SJSA1 (cell line): Measurements from ENCODE around the gene SIPA1. TPM values are rescaled to one million over a fixed set of nuclear protein-coding genes. Genes with fewer than 3 reads are reported as not detected.

Experiments used
- DNase-seq, 2 experiments: peaks; one replicate each; pipeline ENCODE4 v3.0.0-alpha.2; 2015 to 2020; ENCODE audit warnings: low spot score in 2 of 2, low read depth in 1 of 2
- H3K27ac ChIP-seq: fragments of 250-450 bp; sonication (Bioruptor Pico); 2 replicates; pipeline ENCODE4 v1.5.1; 2020; ENCODE audit warnings: mild to moderate bottlenecking, moderate library complexity
- H3K27me3 ChIP-seq: fragments of 250-450 bp; sonication (Bioruptor Pico); replicated peaks from 2 replicates; pipeline ENCODE4 v1.5.1; 2020; ENCODE audit warnings: mild to moderate bottlenecking, moderate library complexity
- H3K36me3 ChIP-seq: fragments of 250-450 bp; sonication (Bioruptor Pico); 2 replicates; pipeline ENCODE4 v1.5.1; 2020; ENCODE audit warnings: mild to moderate bottlenecking
- H3K4me1 ChIP-seq: fragments of 250-450 bp; sonication (Bioruptor Pico); replicated peaks from 2 replicates; pipeline ENCODE4 v1.6.1; 2021; ENCODE audit warnings: mild to moderate bottlenecking
- H3K4me3 ChIP-seq: fragments of 250-450 bp; sonication (Bioruptor Pico); 2 replicates; pipeline ENCODE4 v1.5.1; 2020; ENCODE audit warnings: mild to moderate bottlenecking
- H3K9me3 ChIP-seq: fragments of 250-450 bp; sonication (Bioruptor Pico); replicated peaks from 2 replicates; pipeline ENCODE4 v1.5.1; 2020; ENCODE audit warnings: mild to moderate bottlenecking
- total RNA-seq: library from RNA; depleted of rRNA; stranded (reverse); fragments of >200 nt; shearing (Covaris generic); gene quantifications from 2 replicates; pipeline ENCODE4 v1.2.3, GENCODE V29; 2014; rRNA removed

The SIPA1 gene
- total RNA-seq, 1 experiment from 2014 or later: 48.0 TPM

GRCh38 chr11:65696802-65697552 is 59.1 kb downstream of the SIPA1 start:
- Histone ChIP-seq H3K9me3 (no peaks in the 10 kb centered on the region), H3K27ac (no peak overlapping the region), H3K27me3 (peaks cover 23% of the 10 kb centered on the region), H3K4me3 (no peak overlapping the region), H3K36me3 (no peaks in the 10 kb centered on the region), H3K4me1 (peaks cover 7% of the 10 kb centered on the region)
- no peak for DNase-seq

- no peak overlapping the region for H3K4me3 ChIP-seq
- no peak overlapping the region for H3K27ac ChIP-seq
- H3K36me3 ChIP-seq: no peaks in the 10 kb centered on the region
- peaks cover 31% of the 10 kb centered on the region for H3K27me3 ChIP-seq
- peaks cover 7% of the 10 kb centered on the region for H3K4me1 ChIP-seq
- no peaks in the 10 kb centered on the region for H3K9me3 ChIP-seq
- DNase-seq: peak in 1 of 2 experiments; percentile 38
These were observed 60.3 kb downstream of the SIPA1 start for GRCh38 chr11:65698205-65698604.

- DNase-seq: no peak
- H3K4me1 ChIP-seq: peaks cover 7% of the 10 kb centered on the region
- no peak overlapping the region for H3K4me3 ChIP-seq
- H3K27me3 ChIP-seq: peaks cover 36% of the 10 kb centered on the region
- no peaks in the 10 kb centered on the region for H3K36me3 ChIP-seq
- no peaks in the 10 kb centered on the region for H3K9me3 ChIP-seq
- no peak overlapping the region for H3K27ac ChIP-seq
These were observed 61.4 kb downstream of the SIPA1 start for GRCh38 chr11:65699306-65699705.

- H3K27ac ChIP-seq: no peak overlapping the region
- DNase-seq: no peak
- H3K27me3 ChIP-seq: peaks cover 33% of the 10 kb centered on the region
- H3K9me3 ChIP-seq: no peaks in the 10 kb centered on the region
- H3K4me1 ChIP-seq: peaks cover 7% of the 10 kb centered on the region
- H3K36me3 ChIP-seq: no peaks in the 10 kb centered on the region
- H3K4me3 ChIP-seq: no peak overlapping the region
These were observed 62.5 kb downstream of the SIPA1 start for GRCh38 chr11:65700399-65700798.

Other genes with a start within 250 kb of the SIPA1 start
- 6.9 and 12.1 TPM in 2 replicates for gene NEAT1, start 215.3 kb upstream of the SIPA1 start, total RNA-seq
- 1,620 and 2,210 TPM in 2 replicates for gene MALAT1, start 139.1 kb upstream of the SIPA1 start, total RNA-seq
- gene SCYL1, start 113.0 kb upstream of the SIPA1 start, total RNA-seq: 103 and 130 TPM in 2 replicates
- 22.9 and 52.0 TPM in 2 replicates for gene LTBP3, start 79.7 kb upstream of the SIPA1 start, total RNA-seq
- 109 and 111 TPM in 2 replicates for gene ZNRD2, start 67.6 kb upstream of the SIPA1 start, total RNA-seq
- gene FAM89B, start 65.6 kb upstream of the SIPA1 start, total RNA-seq: 35.1 and 64.9 TPM in 2 replicates
- 103 and 107 TPM in 2 replicates for gene EHBP1L1, start 62.0 kb upstream of the SIPA1 start, total RNA-seq
- 0.13 TPM in 1 of 2 replicates, not detected in the other for gene KCNK7, start 42.3 kb upstream of the SIPA1 start, total RNA-seq
- 37.9 and 55.8 TPM in 2 replicates for gene MAP3K11, start 23.9 kb upstream of the SIPA1 start, total RNA-seq
- gene PCNX3, start 22.3 kb upstream of the SIPA1 start, total RNA-seq: 27.5 and 39.7 TPM in 2 replicates
- gene RELA, start 24.8 kb downstream of the SIPA1 start, total RNA-seq: 51.7 and 63.3 TPM in 2 replicates
- gene KAT5, start 74.2 kb downstream of the SIPA1 start, total RNA-seq: 90.5 and 119 TPM in 2 replicates
- gene RNASEH2C, start 82.7 kb downstream of the SIPA1 start, total RNA-seq: 168 and 170 TPM in 2 replicates
- gene AP5B1, start 142.9 kb downstream of the SIPA1 start, total RNA-seq: 30.4 and 33.4 TPM in 2 replicates
- gene OVOL1, start 149.0 kb downstream of the SIPA1 start, total RNA-seq: not detected in 2 replicates
- gene SNX32, start 195.9 kb downstream of the SIPA1 start, total RNA-seq: 0.16 TPM in 1 of 2 replicates, not detected in the other
- gene CFL1, start 220.1 kb downstream of the SIPA1 start, total RNA-seq: 4,273 and 4,722 TPM in 2 replicates
- gene MUS81, start 222.3 kb downstream of the SIPA1 start, total RNA-seq: 121 and 130 TPM in 2 replicates
- gene EFEMP2, start 234.7 kb downstream of the SIPA1 start, total RNA-seq: 120 and 194 TPM in 2 replicates
- gene CTSW, start 241.7 kb downstream of the SIPA1 start, total RNA-seq: 1.9 TPM in 1 of 2 replicates, not detected in the other